Brain pericyte (primary cell): Measurements from ENCODE around the gene MLLT3.

Experiments used
- DNase-seq: peaks from one replicate; pipeline ENCODE4 v3.0.0-alpha.2; 2012; ENCODE audit warnings: low read depth, low spot score

Gene MLLT3

GRCh38 chr9:20625003-20625349 is 2.7 kb upstream of the MLLT3 start:
- no peak for DNase-seq

DNA sequence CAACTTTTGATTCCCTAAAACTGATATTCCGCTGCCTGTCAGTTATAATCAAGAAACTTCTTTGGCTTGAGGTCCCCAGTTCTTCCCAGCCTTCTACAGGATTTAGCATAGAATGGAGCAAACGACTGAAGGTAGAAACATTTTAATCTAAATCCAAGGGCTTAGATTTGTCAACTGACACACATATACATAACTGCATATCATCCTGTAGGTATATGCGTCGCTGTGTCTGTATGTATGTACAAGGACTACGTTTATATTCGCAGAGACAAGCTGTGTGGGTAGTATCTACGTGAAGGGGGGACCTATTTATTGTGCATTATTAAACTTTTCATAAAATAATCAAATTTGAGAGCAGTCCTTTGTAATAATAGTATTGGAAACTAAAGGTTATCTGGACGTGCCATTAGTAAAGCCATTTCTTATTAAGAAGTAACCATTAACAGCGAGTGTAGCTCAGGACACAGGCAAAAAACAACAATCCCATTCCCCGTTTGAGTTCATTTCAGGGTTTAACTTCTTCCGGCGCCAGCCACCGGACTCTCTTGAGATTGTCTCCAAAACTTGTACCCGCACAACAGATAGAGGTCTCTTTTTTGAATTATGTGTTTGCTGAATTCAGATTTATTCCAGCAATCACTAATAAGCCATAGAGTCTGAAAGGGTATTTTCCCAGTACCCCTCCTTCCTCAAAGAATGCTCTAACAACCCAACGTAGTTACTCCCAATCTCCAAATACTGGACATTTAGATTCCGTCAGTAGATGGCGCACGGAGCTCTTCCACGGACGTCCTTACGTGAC is 2.1 kb upstream of the MLLT3 start:
- DNase-seq, result no peak

DNA sequence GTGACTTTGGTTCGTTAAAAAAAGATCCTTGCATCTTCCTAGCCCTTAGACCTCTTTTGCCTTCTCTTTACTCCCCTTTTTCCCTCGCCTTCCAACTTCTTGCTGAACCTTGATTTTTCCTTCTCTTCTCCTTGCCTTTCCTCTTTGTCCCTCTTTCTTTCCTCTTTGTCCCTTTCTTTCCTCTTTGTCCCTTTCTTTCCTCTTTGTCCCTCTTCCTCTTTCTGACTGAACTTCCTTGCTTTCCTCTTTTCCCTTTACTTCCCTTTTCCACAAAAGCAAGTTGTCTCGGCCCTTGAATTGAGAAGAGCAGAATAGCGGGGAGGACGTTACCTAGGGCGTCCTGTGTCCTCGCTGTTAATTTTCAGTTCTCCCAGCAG is 1.4 kb upstream of the MLLT3 start:
- DNase-seq, result no peak

DNA sequence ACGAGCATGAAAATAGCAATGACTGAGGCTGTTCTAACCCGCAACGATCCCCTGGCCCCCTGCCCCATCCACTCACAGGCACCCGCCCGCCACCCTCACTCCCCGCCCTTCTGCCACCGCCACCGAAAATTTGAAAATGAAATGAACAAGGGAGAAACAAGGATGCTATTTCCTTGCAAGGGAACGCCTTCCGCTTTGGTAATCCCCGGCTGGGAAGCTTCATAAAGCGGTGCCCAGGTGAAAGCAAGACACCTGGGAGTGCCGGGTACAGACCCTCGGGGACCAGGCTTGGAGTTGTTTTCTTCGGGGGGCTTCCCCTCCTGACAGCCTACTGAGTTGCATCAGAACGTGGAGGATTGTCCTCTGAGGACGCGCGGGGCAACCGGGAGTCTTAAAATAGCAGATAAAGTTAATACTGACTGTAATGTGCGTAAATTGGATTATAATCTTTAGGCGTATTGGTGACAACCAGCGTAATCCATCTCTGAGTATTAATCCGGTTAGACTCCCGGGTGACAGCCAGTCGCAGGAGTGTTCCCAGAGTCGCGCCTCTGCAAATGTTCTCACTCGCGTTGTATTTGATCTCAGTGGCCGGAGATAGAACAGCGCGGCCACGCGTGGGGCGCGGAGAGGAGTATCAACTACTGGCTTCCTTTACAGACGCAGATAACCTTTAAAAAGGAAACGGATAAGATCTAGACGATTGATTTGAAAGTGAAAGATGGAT is 885 bp upstream of the MLLT3 start:
- DNase-seq, result no peak

DNA sequence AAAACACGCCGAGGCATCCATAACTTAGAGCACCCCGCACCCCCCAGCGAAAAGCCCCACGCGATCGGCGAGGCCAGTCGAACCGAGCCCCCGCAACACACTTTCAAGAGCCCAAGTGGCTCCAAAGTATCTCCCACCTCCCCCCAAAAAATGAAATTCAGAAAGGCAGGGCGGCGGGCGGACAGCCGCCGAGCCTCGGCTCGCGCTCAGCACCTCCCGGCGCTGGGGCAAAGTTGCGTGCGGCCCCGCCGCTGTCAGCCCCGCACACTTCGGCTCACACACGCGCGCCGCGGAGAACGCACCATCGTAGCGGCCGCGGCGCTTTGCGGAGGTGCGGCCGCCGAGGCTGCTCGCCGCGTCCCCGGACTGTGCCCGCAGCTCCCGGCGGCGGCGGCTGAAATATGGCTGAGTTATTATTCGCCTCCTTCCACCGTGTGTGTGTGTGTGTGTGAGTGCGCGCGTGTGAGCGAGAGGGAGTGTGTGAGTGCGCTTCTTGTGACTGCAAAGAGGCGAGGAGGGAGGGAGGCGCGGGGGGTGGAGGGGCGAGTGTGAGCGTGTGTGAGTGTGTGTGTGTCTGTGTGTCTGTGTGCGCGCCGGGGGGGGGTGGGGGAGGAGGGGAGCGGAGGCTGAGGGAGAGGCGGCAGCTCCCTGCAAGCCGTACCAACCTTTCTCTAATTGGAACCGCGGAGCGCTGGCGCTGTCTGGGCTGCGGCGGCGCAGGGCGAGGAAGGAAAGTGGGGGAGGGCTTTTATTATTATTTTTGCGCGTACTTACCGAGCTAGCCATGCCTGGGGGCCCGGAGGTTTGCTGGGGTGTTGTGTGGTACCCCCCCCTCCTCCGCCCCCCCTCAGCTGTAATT is 599 bp downstream of the MLLT3 start:
- DNase-seq, result no peak

DNA sequence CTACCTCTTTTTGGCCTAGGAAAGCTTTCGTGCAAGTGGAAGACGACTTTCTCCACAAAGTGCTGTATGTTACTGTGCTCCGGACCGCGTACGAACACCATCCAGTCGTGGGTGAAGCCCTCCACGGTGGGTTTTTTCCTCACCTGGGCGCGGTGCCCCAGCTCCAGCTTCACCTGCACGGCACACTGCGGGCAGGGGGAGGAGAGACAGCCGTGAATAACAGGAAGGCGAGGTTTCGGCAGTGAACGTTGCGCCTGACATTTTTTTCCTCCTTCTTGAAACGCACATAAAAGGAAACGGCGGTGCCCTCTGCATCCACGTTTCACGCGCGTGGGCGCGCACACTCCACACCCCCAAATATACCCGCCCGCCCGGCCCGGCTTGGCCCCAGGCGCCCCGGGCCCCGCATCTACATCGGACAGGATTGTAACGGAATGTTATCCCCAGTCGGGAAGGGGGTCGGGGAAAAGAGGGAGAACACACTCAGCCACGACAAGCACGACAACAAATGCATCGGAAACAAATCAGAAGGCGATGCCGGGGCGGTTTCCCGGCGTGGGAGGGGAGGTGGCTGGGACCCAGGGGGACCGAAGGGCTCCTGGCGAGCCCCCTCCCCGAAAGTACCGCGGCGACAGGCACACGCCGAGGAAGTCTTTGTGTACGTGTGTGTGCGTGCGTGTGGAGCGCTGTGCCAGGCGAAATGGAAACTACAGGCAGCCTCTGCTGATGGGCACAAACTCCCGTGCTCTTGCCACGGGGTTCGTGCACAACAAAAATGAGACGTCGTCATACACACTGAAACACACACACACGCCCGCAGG is 1.4 kb downstream of the MLLT3 start:
- DNase-seq, result no peak

DNA sequence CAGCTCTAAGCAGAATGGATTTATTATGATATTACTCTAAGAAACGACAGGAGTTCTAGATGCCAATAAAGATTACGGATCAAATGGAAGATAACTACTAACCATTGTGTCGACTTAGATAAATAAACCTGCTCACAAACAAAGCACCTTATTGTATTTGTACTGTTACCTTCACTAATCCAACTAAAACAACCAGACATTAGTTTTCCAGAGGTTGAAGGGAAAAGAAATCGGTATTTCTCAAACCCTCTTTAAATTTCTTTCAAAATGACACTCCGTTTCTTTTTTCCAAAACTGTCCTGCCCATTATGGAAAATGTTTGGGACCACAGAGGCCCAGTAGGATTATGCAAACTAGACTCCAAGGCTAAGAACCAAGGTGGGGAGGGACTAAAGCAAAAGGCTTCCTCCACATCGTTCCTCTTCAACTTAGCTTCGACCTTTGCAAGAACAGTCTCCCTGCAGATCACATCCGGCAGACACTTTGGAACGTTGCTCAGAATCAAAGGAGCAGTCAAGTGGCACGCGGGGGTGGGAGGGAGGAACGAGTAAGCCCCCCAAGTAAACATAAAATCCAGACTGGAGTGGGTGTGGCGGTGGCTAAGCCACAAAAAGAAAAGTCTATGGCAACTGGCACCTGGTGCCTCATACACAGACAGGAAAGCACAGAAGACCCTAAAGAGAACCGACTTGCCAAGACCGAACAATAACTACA is 2.7 kb downstream of the MLLT3 start:
- DNase-seq, result no peak

- DNase-seq, result no peak
These were observed 3.9 kb downstream of the MLLT3 start for GRCh38 chr9:20618361-20618802.

GRCh38 chr9:20616808-20617207 is 5.5 kb downstream of the MLLT3 start:
- no peak for DNase-seq

DNA sequence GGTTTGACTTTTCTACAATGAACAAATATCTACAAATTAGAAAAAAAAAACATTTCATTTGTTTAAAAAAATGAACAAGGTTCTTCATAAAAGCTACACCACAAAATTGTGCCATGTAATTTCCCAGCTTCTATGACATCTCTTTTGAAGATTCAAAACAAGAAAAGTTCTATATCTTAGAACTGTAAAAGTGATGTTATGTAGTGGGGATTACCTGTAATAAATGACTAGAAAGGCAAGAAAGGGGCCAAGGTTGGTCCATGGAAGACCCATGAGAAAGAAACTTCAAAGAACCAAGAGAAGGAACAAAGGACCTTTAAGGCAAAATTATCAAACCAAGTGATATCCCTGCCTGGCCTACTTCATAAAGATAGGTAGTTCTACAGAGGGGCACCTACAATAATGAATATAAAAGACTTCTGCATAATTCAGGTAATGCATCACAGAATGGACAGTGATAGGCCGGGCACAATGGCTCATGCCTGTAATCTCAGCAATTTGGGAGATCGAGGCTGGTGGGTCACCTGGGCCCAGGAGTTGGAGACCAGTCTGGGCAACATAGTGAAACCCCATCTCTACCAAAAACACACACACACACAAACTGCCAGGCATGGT is 7.6 kb downstream of the MLLT3 start:
- no peak for DNase-seq

GRCh38 chr9:20611691-20612287 is 10.5 kb downstream of the MLLT3 start:
- DNase-seq, result no peak

DNA sequence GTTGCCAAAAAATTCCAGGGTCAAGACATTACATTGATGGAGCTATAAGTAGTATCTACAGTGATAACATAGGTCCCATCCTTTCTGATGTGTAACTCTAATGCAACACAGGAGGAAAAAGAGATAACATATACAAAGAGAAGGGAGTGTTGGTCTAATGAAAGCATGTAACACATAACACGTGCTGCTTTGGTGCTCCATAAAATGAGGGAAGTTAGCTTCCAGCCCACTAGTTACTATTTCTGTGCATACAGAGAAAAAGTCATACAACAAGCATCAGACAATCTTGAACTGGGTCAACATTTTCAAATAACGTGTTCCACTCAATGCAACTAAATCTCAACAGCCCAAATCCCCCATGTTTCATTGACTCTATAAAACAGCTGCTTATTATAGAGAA is 11.7 kb downstream of the MLLT3 start:
- no peak for DNase-seq

- DNase-seq, result no peak
These were observed 13.7 kb downstream of the MLLT3 start for GRCh38 chr9:20608582-20608981.

GRCh38 chr9:20606652-20607051 is 15.6 kb downstream of the MLLT3 start:
- DNase-seq, result no peak

- DNase-seq, result no peak
These were observed 17.7 kb downstream of the MLLT3 start for GRCh38 chr9:20604562-20604961.

DNA sequence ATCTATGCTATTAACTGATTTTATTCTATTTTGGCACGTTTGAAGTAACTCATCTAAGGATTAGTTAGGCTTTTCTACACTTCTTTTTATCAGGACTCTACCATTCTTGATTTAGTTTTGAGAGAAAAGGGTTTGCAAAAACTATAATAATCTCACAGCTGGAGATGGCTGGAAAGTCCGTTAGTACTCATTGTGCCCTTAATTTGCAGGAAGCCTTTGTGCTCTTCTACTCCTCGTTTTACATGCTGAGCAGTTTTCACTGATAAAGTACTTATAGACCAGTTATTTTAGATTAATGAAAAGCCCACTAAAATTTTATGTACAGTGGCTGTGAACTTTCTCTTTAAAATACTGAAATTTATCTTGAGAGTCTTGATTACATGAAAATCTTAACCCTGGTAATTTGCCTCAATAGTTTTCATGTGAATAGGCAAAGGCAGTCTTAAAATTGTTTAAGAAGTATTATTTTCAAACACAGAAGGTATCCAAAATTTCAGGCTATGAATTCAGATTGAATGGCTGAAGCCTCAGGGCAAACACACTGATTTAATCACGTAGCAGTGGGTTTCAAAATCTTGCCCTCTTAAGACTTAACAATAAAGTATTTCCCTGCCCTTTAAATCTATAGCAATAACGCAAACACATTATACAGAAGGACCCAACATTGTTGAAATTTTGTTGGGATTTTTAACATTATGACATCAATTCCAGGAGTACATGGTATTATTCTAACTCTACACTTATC is 18.6 kb downstream of the MLLT3 start:
- no peak for DNase-seq

- no peak for DNase-seq
These were observed 21.0 kb downstream of the MLLT3 start for GRCh38 chr9:20601292-20601691.

DNA sequence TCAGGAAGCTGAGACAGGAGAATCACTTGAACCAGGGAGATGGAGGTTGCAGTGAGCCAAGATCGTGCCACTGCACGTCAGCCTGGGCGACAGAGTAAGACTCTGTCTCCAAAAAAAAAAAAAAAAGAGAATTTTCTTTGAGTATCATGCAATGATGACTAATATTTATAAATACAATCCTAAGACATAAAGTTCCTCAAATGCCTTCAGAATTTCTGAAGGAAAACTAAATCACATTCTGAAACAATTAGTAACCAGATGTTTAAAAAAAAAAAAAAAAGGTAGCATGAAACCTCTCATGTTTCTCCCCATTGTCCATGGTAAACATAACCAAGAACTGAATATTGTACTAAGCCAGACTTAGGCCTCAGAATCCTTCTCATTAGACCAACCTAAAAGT is 23.1 kb downstream of the MLLT3 start:
- DNase-seq, result no peak

- no peak for DNase-seq
These were observed 23.9 kb downstream of the MLLT3 start for GRCh38 chr9:20598367-20598766.
